DMS153 treated with DMSO at 0.1 percent for 48 hours (cell line): ENCODE results near the gene AQP10.
A peak's percentile ranks its signal among the peaks of the same experiment; 100 is the strongest.
"Not testable (repeated sequence)": the region's sequence is repeated elsewhere in the genome, so short reads cannot be mapped to it uniquely, and the experiment has no call there.

Experiments used
- DNase-seq: peaks from one replicate; lab custom pipeline; 2025; ENCODE audit not compliant: unreplicated experiment; lab: John Stamatoyannopoulos, UW

Gene AQP10

DNA sequence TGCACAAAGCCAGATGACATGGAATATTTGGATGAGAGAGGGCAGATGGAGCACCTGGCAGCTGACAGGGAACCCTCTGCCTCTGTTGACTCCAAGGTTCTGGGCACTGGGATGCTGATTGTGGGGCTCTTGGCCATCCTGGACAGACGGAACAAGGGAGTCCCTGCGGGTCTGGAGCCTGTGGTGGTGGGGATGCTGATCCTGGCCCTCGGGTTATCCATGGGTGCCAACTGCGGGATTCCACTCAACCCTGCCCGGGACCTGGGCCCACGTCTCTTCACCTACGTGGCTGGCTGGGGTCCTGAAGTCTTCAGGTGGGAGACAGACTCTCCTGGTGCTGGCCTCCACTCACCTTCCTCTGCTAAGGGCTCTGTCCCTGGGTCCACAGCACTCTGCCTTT is 2.6 kb downstream of the AQP10 start:
- no peak for DNase-seq

DNA sequence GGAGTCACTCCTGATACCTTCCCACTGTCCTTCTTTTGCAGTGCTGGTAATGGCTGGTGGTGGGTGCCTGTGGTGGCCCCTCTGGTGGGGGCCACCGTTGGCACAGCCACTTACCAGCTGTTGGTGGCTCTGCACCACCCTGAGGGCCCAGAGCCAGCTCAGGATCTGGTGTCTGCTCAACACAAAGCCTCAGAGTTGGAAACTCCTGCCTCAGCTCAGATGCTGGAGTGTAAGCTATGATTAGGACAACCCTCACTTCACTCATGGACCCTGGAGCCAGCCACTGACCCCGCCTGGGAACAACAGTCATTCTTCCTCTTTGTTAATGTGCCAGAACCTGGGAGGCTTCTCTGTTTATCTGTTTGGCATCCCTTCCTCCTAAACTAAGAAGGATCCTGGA is 3.3 kb downstream of the AQP10 start:
- DNase-seq, result no peak

DNA sequence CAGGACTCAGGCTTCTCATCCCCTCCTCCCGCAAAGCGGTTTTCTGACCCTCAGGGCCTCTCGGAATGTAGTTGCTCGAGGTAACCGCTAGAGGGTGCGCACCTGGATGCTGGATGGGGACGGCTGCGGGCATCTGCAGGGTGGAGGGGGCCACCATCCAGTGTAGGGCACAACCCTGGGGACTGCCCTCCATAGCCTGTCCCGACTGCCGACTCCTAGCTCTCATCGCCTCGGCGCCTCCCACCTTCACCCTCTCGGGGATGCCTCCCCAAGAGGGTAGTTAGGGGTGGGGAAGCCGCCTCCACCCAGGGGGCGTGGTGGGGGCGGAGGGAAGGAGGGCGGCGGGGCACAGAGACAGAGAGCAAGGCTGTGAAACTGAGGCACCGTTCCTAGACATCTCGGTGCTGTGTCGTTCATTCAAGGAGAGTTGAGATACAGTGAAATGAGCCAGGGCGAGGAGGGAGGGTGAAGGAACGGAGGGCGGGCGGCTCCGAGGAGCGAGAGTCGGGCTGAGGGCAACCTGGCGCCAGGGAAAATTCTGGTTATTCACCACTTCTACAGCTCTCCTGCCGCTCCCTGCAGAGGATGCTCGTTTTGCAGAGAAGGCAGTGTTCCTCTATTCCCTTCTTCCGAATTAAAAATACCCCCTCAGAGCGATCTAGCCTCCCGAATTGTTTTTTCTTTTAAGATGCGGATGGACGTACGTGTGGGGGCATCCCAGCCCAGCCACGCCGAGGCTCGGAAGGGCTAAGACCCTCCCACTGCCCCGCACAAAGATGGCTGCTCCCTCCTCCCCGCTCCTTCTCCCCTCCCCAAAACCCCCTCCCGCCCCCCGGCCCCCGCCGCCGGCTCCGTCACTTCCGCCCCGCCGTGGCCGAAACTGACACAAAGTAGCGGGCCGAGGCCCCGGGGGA is 4.0 kb downstream of the AQP10 start, which contains the start of gene ATP8B2:
Gene ATP8B2, plus strand, starts transcription at position 857 of the 914 bp plus-strand sequence. CDS start 2,617 bp downstream, outside the sequence.
- DNase-seq, result peak; percentile 71

DNA sequence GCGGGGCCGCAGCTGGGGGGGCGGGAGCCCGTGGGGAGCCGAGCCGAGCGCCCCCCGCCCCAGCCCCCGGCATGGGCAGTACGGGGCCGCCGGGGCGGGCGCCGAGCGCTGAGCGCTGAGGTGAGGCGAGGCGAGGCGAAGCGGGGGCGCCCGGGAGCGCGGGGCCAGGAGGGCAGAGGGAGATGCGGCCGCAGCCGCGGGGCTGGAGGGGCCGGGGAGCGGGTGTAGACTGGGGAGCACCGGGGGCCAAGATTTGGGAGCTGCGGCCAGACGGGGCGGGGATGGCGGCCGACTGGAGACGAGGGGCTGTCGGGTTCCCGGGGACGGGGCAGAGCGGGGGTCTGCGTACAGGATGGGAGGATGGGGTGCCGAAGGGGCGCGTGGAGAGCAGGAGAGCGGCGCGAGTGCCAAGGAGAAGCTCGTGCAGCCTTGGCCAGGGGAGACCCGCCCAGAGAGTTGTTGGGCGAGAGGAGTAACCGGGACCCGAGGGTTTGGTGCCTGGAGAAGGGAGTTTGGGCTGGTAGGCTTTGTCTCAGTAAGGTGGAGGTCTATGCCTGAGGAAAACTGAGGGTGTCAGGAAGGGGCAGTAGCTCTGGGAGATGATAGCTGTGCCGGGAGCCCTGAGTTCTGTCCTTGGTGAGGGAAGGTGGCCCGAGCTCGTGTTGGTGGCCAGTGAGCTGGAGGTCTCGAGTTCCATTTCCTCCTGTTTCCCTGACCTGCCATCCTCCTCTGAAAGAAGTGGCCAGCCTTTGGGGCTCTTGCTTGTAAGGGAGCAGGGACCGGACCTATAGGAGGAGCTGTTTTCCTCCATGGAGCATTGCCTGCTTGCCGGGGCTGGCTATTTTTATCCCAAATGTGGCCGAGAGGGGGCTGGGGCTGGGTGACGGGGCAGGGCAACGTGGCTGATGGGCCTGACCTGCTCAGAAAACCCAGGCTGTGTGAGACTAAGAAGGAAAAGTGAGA is 5.0 kb downstream of the AQP10 start:
- DNase-seq, result peak; percentile 45

DNA sequence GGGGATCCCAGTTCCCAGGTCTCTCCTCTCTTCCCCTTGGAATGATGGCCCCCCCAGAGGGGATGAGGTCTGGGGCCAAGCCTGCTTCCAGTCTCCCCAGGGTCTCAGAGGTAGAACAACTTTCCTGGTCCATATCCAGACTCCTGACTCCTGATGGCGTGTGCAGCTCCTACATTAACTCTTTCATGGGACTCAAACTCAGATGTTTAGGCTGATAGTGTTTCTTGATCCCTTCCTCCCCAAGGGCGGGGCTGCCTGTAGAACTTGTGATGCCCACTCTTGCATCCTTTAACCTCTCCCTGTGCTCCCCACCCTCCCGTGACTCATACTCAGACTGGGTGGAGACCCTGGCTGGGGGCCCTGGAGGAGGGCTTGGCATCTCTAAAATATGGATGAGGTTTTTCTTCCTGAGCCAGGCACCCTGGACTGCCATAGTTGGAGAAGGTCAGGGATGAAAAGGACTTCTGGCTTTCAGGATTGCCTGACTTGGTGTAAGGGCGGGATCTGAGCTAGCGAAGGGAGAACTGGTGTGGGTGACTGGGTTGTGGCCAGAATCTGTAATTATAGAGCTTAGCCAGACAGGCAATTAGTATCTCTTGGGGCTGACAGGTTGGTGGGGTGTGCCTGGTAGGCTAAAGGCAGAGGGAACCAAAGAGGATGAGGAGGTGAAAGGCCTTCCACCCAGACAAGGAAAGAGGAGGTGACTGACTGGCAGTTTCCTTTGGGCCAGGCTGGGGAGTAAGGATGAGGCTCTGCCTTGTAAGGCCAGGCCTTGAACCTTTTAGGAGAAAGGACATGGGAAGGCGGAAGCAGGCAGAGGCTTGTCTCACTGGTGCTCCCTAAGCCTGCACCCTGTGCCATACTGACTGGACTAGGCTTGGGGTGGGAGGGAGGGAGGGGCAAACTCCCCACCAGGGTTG is 5.9 kb downstream of the AQP10 start:
- no peak for DNase-seq

DNA sequence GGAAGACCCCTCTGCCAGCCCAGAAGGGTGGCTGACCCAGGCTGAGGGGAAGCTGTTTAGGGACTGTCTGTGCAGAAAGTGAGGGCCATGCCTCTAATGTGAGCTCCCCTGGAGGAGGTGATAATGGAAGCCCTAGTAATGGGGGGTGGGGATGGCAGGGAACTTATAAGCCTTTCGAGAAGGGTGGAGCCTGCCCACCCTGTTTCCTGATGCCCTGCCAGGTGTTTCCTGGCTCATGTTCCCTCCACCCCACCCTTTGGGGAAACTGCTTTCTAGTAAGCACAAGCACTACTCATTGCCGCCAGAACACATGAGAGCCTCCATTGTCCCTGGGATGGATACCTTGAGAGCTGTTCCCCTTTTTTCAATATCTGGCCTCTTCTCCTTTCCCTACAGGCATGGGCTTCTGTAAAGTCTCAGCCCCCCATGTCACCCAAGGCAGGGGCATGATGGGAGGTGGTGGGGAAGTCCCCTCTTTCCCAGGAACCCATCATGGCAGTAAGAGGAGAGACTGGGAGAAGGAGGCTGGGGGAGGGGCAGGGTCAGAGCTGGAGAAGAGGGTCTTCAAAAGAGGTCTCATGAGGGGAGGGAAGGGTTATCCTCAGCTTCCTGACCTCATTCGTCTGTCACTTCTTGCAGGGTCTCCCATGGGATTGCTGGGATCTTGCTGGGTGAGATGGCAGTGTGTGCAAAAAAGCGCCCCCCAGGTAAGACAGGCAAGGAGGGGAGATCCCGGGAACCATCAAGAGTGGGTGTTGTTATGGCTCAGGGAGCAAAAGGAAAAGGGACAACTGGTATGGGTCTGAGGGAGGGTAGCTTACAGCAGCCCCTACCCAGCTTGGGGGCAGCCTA is 6.8 kb downstream of the AQP10 start:
- DNase-seq, result peak; percentile 63

DNA sequence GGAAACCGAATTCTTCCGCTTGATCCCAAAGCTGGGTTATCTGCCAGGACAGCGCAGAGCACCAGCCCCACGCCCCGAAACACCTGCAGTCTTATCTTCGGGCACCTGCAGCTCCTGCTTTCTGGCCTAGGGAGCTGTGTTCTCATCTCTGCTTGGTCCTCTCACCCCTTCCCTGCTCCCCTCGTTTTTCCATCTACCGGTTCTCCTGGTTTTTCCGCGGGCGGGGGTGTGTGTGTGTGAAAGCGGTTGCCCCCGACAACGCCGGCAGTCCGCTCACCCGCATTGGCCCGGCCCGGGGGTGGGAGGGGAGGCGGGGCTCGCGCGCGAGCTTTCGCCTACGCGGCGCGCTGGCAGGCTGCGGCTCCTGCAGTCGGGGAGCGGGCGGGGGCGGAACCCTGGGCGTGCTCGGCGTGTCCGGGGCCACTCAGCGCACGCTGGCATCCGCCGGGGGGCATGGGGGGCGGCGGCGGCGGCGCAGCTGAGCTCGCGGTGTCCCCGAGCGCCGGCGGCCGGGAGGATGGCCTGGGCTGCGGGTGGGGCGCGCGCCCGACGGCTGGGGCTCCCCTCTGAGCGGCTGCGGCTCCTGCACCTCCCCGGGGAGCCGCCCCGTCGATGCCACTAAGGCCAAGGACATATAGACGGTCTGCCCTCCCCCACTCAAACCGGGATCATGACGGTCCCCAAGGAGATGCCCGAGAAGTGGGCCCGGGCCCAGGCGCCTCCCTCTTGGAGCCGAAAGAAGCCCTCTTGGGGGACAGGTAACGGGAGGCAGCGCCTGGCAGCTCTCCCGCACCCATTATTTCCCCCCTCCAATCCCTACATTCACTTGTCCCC is 7.6 kb downstream of the AQP10 start:
- peak; percentile 65 for DNase-seq

DNA sequence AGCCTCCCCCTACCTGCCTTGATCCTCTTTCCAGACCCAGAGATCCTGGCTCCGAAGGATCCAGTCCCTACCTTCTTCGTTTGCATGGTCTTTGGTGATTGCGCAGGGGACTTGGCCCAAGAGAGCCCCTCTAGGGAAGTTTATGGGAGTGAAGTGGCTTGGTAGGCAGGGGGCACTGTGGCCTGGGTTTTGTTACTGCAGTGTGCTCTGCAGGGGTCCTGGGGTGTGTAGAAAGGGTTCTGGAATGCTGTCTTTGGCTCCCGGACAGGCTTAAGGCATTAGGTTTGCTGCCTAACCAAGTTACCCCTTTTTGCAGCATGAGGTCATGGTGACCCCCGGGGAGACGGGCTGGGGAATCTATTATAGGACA is 8.2 kb downstream of the AQP10 start:
- no peak for DNase-seq

DNA sequence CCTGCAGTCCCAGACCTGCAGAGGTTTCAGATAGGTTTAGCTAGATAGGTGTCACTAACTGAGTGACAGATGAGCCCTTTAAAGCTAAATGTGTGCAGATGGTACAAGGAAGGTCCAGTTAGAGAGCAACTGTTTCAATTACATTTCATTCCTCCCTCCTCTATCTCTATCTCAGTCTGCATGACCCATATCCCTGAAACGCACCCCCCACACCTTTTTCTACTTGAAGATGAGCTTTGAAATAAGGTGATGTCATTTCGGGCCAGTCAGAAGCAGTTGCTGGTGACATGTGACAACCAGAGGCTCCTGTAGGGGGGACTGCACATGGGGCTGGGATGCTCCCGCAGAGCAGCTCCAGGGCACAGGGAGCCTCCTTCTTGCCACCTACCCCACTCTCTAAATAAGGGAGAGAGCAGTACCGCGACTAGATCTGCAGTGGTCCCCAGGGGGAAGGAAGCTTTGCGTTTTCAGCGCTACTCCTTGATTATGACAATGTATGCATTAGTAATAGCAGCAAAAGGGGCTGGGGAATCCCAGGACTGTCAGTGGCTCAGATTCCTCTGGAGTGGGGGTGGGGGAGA is 8.7 kb downstream of the AQP10 start:
- no peak for DNase-seq

DNA sequence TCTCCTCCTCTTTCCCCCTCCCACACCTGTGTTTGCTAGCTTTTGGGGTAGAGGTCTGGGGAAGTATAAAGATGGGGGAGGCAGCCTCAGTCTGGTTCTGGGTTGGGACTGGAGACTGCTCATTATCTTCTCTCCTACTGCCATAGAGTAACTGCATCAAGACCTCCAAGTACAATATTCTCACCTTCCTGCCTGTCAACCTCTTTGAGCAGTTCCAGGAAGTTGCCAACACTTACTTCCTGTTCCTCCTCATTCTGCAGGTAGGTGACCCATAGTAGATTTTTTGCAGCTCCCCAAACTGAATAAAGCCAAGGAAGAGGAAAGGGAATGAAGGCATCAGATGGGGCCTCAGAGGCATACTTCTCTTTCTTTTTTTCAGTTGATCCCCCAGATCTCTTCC is 9.8 kb downstream of the AQP10 start:
- DNase-seq, result no peak

DNA sequence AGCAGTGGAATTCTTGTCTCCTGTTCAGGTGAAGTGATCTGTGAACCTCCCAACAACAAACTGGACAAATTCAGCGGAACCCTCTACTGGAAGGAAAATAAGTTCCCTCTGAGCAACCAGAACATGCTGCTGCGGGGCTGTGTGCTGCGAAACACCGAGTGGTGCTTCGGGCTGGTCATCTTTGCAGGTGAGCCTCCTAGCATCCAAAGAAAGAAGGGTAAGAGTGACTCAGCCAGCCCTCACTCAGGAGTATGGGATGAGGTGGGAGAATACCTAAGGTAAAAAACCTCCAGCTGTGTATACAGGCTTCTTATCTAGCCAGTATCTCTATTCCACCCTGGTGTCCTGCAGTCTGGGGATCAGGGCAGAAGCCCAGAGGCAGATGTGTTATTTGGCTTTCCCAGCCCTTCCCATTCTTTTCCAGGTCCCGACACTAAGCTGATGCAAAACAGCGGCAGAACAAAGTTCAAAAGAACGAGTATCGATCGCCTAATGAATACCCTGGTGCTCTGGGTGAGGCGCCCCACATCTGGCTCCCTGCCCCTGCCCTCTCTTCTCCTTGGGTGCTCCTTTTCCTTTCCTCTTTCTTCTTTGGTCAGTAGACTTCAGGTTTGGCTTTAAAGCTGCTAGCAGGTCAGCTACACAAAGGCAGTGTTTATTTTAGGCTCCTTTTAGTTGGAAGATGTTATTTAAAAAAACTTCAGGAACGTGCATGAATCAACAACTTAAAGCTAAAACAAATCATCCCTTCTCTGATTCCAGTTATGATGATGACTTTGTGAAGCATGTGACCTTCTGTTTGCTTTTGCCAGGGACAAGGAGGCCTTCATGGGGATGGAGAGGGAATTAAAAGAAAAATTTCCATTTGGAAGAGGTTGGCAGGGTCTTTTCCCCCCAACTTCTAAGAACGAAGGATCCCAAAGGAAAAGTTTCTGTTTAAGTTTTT is 13.5 kb downstream of the AQP10 start:
- no peak for DNase-seq

DNA sequence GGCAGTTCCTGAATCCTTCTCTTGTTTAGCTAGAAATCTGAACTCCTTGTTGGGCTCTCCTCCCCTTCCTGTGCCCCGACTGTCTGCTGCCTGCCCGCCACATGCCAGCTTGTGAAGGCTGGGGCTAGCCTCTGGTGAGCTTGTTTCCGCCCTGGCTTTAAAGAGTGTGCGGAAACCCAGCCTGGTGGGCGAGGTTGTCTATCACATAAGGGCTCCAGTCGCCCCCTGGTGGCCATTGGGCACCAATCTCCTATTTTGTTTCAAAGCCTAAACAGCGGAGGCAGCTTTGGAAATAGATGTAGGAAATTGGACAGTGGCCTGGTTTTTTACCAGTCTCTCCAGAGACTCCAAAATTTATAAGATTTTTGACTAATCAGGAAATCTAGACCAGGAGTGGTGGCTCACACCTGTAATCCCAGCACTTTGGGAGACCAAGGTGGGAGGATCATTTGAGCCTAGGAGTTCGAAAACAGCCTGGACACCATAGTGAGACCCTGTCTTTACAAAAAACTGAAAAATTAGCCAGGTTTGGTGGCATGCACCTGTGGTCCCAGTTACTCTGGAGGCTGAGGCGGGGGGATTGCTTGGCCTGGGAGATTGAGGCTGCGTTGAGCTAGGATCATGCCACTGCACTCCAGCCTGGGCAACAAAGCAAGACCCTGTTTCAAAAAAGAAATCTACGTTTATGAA is 14.3 kb downstream of the AQP10 start:
- peak; percentile 67 for DNase-seq

DNA sequence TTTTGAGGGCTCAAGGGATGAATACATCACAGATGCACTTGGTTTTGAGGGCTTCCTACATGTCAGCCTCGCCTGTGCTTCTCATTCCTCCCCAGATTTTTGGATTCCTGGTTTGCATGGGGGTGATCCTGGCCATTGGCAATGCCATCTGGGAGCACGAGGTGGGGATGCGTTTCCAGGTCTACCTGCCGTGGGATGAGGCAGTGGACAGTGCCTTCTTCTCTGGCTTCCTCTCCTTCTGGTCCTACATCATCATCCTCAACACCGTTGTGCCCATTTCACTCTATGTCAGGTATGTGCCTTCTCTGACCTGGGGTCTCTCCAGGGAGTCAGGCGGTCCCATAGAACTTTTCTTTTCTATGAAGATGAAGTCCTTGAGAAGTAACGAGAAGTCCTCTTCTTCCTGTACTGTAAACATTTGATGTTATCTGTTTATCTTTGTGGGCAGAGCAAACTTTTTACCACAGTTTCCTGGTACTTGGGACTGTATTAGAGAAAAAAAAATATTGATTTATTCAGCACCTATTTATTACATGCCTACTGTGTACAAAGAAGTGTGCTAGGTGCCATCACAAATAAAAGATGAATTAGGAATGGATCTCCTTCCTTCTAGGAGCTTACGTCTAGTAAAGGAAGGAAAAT is 16.5 kb downstream of the AQP10 start:
- no peak for DNase-seq

DNA sequence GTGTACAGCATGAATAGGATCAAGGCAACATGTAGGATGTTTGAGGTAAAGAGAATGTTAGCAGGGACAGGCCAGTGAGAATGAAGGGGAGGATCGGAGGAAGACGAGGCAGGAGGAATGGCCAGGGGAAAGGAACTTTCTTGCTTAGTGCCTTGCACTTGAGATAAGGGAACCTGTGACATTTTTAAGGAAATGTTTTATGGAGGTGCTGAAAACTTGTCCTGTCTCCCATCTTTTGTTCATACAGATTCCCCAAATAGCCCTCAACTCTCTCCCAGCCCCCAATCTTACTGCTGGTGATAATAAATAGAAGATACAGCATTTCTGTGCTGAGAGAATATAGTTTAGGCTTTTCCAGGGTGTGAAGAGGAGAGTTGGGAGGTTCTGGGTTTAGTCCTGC is 18.0 kb downstream of the AQP10 start:
- DNase-seq, result no peak

DNA sequence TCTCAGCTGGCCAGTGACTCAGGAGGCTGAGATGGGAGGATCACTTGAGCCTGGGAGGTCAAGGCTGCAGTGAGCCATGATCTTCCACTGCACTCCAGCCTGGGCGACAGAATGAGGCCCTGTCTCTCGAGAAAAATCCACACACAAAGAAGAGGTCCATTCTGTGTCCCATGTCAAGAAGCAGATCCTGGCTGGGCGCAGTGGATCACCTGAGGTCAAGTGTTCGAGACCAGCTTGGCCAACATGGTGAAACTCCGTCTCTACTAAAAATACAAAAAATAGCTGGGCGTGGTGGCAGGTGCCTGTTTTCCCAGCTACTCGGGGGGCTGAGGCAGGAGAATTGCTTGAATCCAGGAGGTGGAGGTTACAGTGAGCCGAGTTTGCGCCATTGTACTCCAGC is 20.5 kb downstream of the AQP10 start:
- DNase-seq, result not testable (repeated sequence)

DNA sequence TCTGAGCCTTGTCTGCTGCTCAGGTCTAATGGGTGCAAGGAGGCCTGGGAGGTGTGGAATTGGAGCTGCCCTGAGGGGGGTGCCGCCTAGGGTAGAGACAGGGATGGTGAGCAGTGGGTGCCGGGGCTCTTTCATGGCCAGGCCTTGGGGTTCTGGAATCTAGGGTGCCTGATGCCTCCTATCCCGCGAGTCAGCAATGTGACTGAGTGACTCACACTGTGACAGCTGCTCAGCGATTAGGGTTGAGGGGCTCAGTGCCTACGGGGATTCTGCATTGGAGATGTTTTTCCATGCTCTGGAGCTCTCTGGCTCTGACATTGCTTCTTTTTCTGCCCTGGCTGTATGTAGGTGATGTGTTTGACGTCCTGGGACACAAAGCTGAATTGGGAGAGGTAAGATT is 21.2 kb downstream of the AQP10 start:
- no peak for DNase-seq
